H1 (cell line): ENCODE data around the gene ZBED4. TPM values are rescaled to one million over a fixed set of nuclear protein-coding genes. Genes with fewer than 3 reads are reported as not detected.

Experiments
- CTCF ChIA-PET: fragments of 300-600 bp; sonication (Branson Sonifier 250); formaldehyde crosslinking; loops from one replicate; lab custom pipeline; 2021; ENCODE audit not compliant: partially characterized antibody; lab: Charles Lee
- POLR2A ChIA-PET: fragments of 300-600 bp; sonication (Branson Sonifier 250); formaldehyde crosslinking; loops from one replicate; lab custom pipeline; 2021; ENCODE audit warnings: inconsistent platforms; ENCODE audit not compliant: partially characterized antibody; lab: Charles Lee
- DNase-seq, 2 experiments: peaks; one replicate each; pipeline versions ENCODE4 v3.0.0 to v3.0.0-alpha.2; 2010 to 2022; ENCODE audit warnings: low spot score in 2 of 2, low read depth in 1 of 2, mixed read lengths in 1 of 2
- FAIRE-seq: peaks from 2 replicates; lab custom pipeline; 2011; peaks lifted over from hg19 to GRCh38; lab: Jason Lieb, UNC
- H2AFZ ChIP-seq: 2 replicates; pipeline ENCODE4 v1.8.1; 2012; ENCODE audit warnings: low read length, inconsistent platforms
- H2AK5ac ChIP-seq: 2 replicates; pipeline ENCODE4 v1.6.1; 2013; ENCODE audit warnings: low read depth, low read length
- H2BK120ac ChIP-seq: replicated peaks from 2 replicates; pipeline ENCODE3; 2013; ENCODE audit warnings: low read depth, low read length, inconsistent platforms
- H2BK12ac ChIP-seq: 2 replicates; pipeline ENCODE4 v1.6.1; 2013; ENCODE audit warnings: low read depth, low read length
- H2BK15ac ChIP-seq: 2 replicates; pipeline ENCODE4 v1.6.1; 2013; ENCODE audit warnings: low read length
- H2BK20ac ChIP-seq: 2 replicates; pipeline ENCODE4 v1.6.1; 2013; ENCODE audit warnings: low read length
- H2BK5ac ChIP-seq: 2 replicates; pipeline ENCODE4 v1.6.1; 2013; ENCODE audit warnings: low read depth, low read length
- H3K14ac ChIP-seq: 2 replicates; pipeline ENCODE4 v1.6.1; 2013; ENCODE audit warnings: inconsistent platforms; ENCODE audit not compliant: insufficient read length
- H3K18ac ChIP-seq: 2 replicates; pipeline ENCODE4 v1.6.1; 2013; ENCODE audit warnings: low read length; ENCODE audit errors: extremely low read depth
- H3K23ac ChIP-seq: 2 replicates; pipeline ENCODE4 v1.6.1; 2013; ENCODE audit warnings: inconsistent platforms; ENCODE audit not compliant: insufficient read length
- H3K23me2 ChIP-seq: 2 replicates; pipeline ENCODE4 v1.6.1; 2013; ENCODE audit warnings: low read depth, low read length
- H3K27ac ChIP-seq: 2 replicates; pipeline ENCODE4 v1.6.1; 2011; ENCODE audit warnings: low read depth, low read length, inconsistent platforms
- H3K27me3 ChIP-seq, 4 experiments: replicated peaks in 1 of 4; 1 replicate in 1 of 4; 2 replicates in 3 of 4; pipeline versions ENCODE4 v1.6.1 to v1.8.1; 2011 to 2013; ENCODE audit warnings: low read length in 3 of 4, mild to moderate bottlenecking in 3 of 4, inconsistent platforms in 2 of 4, mixed read lengths in 2 of 4, moderate library complexity in 1 of 4; ENCODE audit not compliant: control insufficient read depth in 3 of 4, insufficient read depth in 3 of 4; ENCODE audit errors: extremely low read depth in 1 of 4
- H3K36me3 ChIP-seq, 4 experiments: 2 replicates each; pipeline versions ENCODE4 v1.6.1 to v1.8.1; 2011 to 2013; ENCODE audit warnings: mild to moderate bottlenecking in 4 of 4, low read length in 3 of 4, moderate library complexity in 2 of 4, control low read depth in 1 of 4, inconsistent platforms in 1 of 4; ENCODE audit not compliant: insufficient read depth in 4 of 4, control insufficient read depth in 2 of 4
- H3K4ac ChIP-seq: replicated peaks from 2 replicates; pipeline ENCODE3; 2013; ENCODE audit warnings: low read length, low read depth, mixed read lengths, inconsistent platforms; ENCODE audit not compliant: insufficient read length
- H3K4me1 ChIP-seq, 4 experiments: replicated peaks in 1 of 4; 1 replicate in 1 of 4; 2 replicates in 3 of 4; pipeline versions ENCODE4 v1.6.1 to v1.8.1; 2011 to 2013; ENCODE audit warnings: low read length in 3 of 4, inconsistent platforms in 2 of 4, mixed read lengths in 1 of 4; ENCODE audit not compliant: insufficient read depth in 4 of 4, control insufficient read depth in 3 of 4
- H3K4me2 ChIP-seq, 2 experiments: 2 replicates each; pipeline versions ENCODE4 v1.6.1 to v1.8.1; 2011 to 2013; ENCODE audit warnings: low read depth in 2 of 2, low read length in 2 of 2, control low read depth in 1 of 2, inconsistent platforms in 1 of 2, mild to moderate bottlenecking in 1 of 2; ENCODE audit not compliant: insufficient read depth in 1 of 2
- H3K4me3 ChIP-seq, 4 experiments: fragments of 200-600, 300-600 bp in 1 of 4; sonication (generic), shearing (Covaris generic), sonication (Bioruptor Twin) in 1 of 4; 2 replicates each; pipeline versions ENCODE4 v1.5.1 to v1.8.1; 2011 to 2016; ENCODE audit warnings: low read length in 4 of 4, low read depth in 3 of 4, control low read depth in 2 of 4, inconsistent platforms in 2 of 4, mild to moderate bottlenecking in 2 of 4, mixed read lengths in 1 of 4, moderate library complexity in 1 of 4; ENCODE audit not compliant: insufficient read depth in 2 of 4; ENCODE audit errors: extremely low read depth in 1 of 4
- H3K56ac ChIP-seq: replicated peaks from 2 replicates; pipeline ENCODE3; 2013; ENCODE audit warnings: low read depth, mild to moderate bottlenecking, mixed read lengths, low read length, inconsistent platforms; ENCODE audit not compliant: insufficient read length
- H3K79me1 ChIP-seq: 2 replicates; pipeline ENCODE4 v1.6.1; 2013; ENCODE audit warnings: low read depth, low read length, control low read depth
- H3K79me2 ChIP-seq, 2 experiments: 2 replicates each; pipeline versions ENCODE4 v1.6.1 to v1.8.1; 2012 to 2013; ENCODE audit warnings: low read length in 2 of 2, mild to moderate bottlenecking in 2 of 2, inconsistent platforms in 1 of 2; ENCODE audit not compliant: insufficient read depth in 2 of 2, control insufficient read depth in 1 of 2
- H3K9ac ChIP-seq, 4 experiments: replicated peaks in 1 of 4; 1 replicate in 1 of 4; 2 replicates in 3 of 4; pipeline versions ENCODE4 v1.6.1 to v1.8.1; 2011 to 2013; ENCODE audit warnings: low read depth in 3 of 4, low read length in 3 of 4, control low read depth in 2 of 4, mild to moderate bottlenecking in 2 of 4, moderate library complexity in 2 of 4, inconsistent platforms in 1 of 4; ENCODE audit errors: extremely low read depth in 1 of 4
- H3K9me3 ChIP-seq, 2 experiments: 2 replicates each; pipeline versions ENCODE4 v1.6.1 to v1.8.1; 2012 to 2013; ENCODE audit warnings: mild to moderate bottlenecking in 2 of 2, moderate library complexity in 2 of 2, control low read depth in 1 of 2, inconsistent platforms in 1 of 2, low read depth in 1 of 2, low read length in 1 of 2, mixed read lengths in 1 of 2; ENCODE audit not compliant: insufficient read depth in 2 of 2
- H4K20me1 ChIP-seq, 2 experiments: replicated peaks in 1 of 2; 2 replicates each; pipeline versions ENCODE3 to v1.8.1; 2011 to 2013; ENCODE audit warnings: inconsistent platforms in 2 of 2, low read length in 2 of 2, mild to moderate bottlenecking in 1 of 2; ENCODE audit not compliant: insufficient read depth in 2 of 2, control insufficient read depth in 1 of 2
- H4K5ac ChIP-seq: 2 replicates; pipeline ENCODE4 v1.6.1; 2013; ENCODE audit warnings: low read length, low read depth, mixed read lengths, inconsistent platforms; ENCODE audit not compliant: insufficient read length
- H4K8ac ChIP-seq: 2 replicates; pipeline ENCODE4 v1.8.0; 2013; ENCODE audit warnings: mild to moderate bottlenecking, moderate library complexity, low read length, inconsistent platforms; ENCODE audit not compliant: insufficient read depth; ENCODE audit errors: extremely low read depth
- H4K91ac ChIP-seq: replicated peaks from 2 replicates; pipeline ENCODE3; 2013; ENCODE audit warnings: low read length, mixed read lengths, inconsistent platforms; ENCODE audit not compliant: insufficient read length
- EP300 ChIP-seq, 2 experiments: IDR thresholded peaks; 1 replicate in 1 of 2; 2 replicates in 1 of 2; pipeline ENCODE4 v1.6.1; 2011 to 2012; ENCODE audit warnings: low read depth in 2 of 2, low read length in 2 of 2, mild to moderate bottlenecking in 2 of 2, borderline replicate concordance in 1 of 2, inconsistent platforms in 1 of 2, moderate library complexity in 1 of 2
- HDAC2 ChIP-seq, 2 experiments: fragments of 300-600 bp in 1 of 2; sonication (generic) in 1 of 2; IDR thresholded peaks; 2 replicates each; pipeline ENCODE4 v1.6.1; 2011 to 2012; ENCODE audit warnings: low read depth in 2 of 2, low read length in 2 of 2, mild to moderate bottlenecking in 2 of 2, moderate library complexity in 2 of 2, borderline replicate concordance in 1 of 2, inconsistent platforms in 1 of 2
- SIN3A ChIP-seq, 2 experiments: IDR thresholded peaks in 1 of 2; conservative IDR thresholded peaks in 1 of 2; 2 replicates each; pipeline ENCODE4 v1.6.1; 2011 to 2012; ENCODE audit warnings: low read length in 2 of 2, improper control_type of control experiment in 1 of 2, low read depth in 1 of 2, mild to moderate bottlenecking in 1 of 2
- SUZ12 ChIP-seq: fragments of 200-600 bp; sonication (generic); IDR thresholded peaks from 2 replicates; pipeline ENCODE4 v1.6.1; 2012; ENCODE audit warnings: mild to moderate bottlenecking, inconsistent platforms, low read length, moderate library complexity, mixed read lengths
- TCF12 ChIP-seq: IDR thresholded peaks from 2 replicates; pipeline ENCODE4 v1.6.1; 2011; ENCODE audit warnings: low read depth, mild to moderate bottlenecking, low read length
- WGBS, 2 experiments: shearing (Covaris generic) in 1 of 2; methylation state at CpG; one replicate each; pipeline versions ENCODE4 v1.1.6 to v1.1.7; 2013 to 2015; ENCODE audit warnings: low lambda C conversion rate in 2 of 2, mixed read lengths in 2 of 2, inconsistent platforms in 1 of 2, low coverage in 1 of 2, missing lambda C conversion rate in 1 of 2; ENCODE audit not compliant: insufficient replicate concordance in 2 of 2, insufficient coverage in 1 of 2, insufficient read length in 1 of 2; ENCODE audit errors: extremely low coverage in 1 of 2, missing lambda C conversion rate in 1 of 2; 5-methylcytosine and 5-hydroxymethylcytosine counted together
- polyA plus RNA-seq, 7 experiments: library from polyadenylated mRNA; depleted of rRNA in 3 of 7; stranded (reverse) in 5 of 7; unstranded in 2 of 7; fragments of >200 nt in 5 of 7; fragments of 200-250 nt in 2 of 7; gene quantifications; 1 replicate in 5 of 7; 2 replicates in 1 of 7; 4 replicates in 1 of 7; pipeline versions ENCODE4 v1.2.1 to v1.2.3, GENCODE V29; 2011 to 2013; ENCODE audit warnings: missing spikeins in 2 of 7, mixed read lengths in 2 of 7
- total RNA-seq: library from RNA; stranded (reverse); fragmentation: NEBNext Ultra II Directional; extraction: Animal tissue kit (Norgen Biotek cat#: 25700); gene quantifications from 2 replicates; pipeline ENCODE4 v1.2.1, GENCODE V29; 2021

The ZBED4 gene
- total and polyA plus RNA-seq, 2 of the 8 experiments (the other 6 are each of a cell fraction or from before 2014, with no cell fraction given): 11.0 to 28.3 TPM

DNA sequence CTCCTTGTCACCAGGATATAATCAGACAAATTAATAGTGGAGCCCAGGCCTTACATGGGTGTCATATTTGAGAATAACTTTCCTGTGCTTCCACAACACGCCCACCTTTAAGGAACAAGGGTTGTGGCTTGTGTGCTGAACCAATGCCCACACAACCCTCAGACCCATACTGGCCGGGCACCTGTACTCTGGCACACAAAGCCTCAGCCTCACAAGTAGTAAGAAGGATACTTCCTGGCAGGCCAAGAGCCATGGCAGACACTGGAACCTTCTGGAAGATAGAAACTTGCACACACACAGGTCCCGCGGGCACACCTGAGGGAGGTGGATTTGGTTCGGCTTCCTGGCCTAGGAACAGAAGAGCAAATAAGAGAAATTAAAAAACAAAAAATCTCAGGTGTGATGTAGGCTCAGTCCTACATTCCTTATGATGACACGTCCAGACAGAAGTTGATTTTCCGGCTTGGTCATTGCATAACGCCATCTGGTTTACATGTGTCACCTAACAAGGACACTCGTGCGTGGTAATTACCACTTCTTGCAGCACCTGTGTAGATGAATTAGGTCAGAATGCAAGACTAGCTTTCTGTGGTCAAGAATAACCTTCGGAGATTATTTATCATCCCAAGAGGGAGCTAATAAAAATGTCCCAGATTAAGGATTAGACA is 20.2 kb upstream of the ZBED4 start:
- Histone ChIP-seq H3K9ac (no peak overlapping the region), H2BK15ac (no peak overlapping the region), H4K8ac (no peak overlapping the region), H2BK20ac (no peak overlapping the region), H3K79me1 (no peaks in the 10 kb centered on the region), H2BK5ac (no peak overlapping the region), H4K91ac (no peak overlapping the region), H3K23ac (no peak overlapping the region), H3K4me3 (no peak overlapping the region), H3K36me3 (no peaks in the 10 kb centered on the region), H2AFZ (no peak overlapping the region), H2AK5ac (no peak overlapping the region), H4K5ac (no peak overlapping the region), H3K4ac (no peak overlapping the region), H2BK120ac (no peak overlapping the region), H3K27ac (no peak overlapping the region), H3K27me3 (peaks cover 0 to 3% (median 0%) of the 10 kb centered on the region in 4 experiments; a peak in 1 of 7 replicates), H3K14ac (no peak overlapping the region), H2BK12ac (no peak overlapping the region), H3K9me3 (peaks cover 22 to 24% of the 10 kb centered on the region in 2 experiments), H3K56ac (no peak overlapping the region), H4K20me1 (no peaks in the 10 kb centered on the region), H3K18ac (no peak overlapping the region), H3K23me2 (no peaks in the 10 kb centered on the region; the same call in 1 of the 2 replicates), H3K4me2 (no peak overlapping the region), H3K4me1 (no peaks in the 10 kb centered on the region), H3K79me2 (no peaks in the 10 kb centered on the region)
- CTCF ChIA-PET: interaction anchor here (1.0 kb wide), 1 partner anchor 31 kb away, joined by 3 read pairs; no protein-coding TSS in a partner anchor
- DNase-seq (no peak), FAIRE-seq (no peak)
- no peak for TF ChIP-seq HDAC2 (IDR thresholded peaks at IDR 0.05; ENCODE audit: borderline replicate concordance in 1 of 2, low read depth in 2 of 2, low read length in 2 of 2)
- no peak for TF ChIP-seq SIN3A (conservative IDR thresholded peaks at IDR 0.05 in 1 of 2, IDR thresholded peaks at IDR 0.05 in 1 of 2; ENCODE audit: low read depth in 1 of 2, low read length in 2 of 2)
- no peak for TF ChIP-seq SUZ12
- TF ChIP-seq TCF12: no peak
- no peak for TF ChIP-seq EP300 (IDR thresholded peaks at IDR 0.05; ENCODE audit: borderline replicate concordance in 1 of 2, low read depth in 2 of 2, low read length in 2 of 2)
- WGBS, 2 experiments: 88% methylated on average over 11 of the region's 11 CpGs; no CpG with 5 or more reads in 1 of the 2 experiments
- POLR2A ChIA-PET: no interaction called here
